Subcutaneous adipose tissue (tissue), 4 donors: ENCODE data around the gene NMNAT3. TPM values are rescaled to one million over a fixed set of nuclear protein-coding genes. Genes with fewer than 3 reads are reported as not detected.

ENCODE experiments used
- total RNA-seq, 4 donors: library from RNA; depleted of rRNA; stranded (reverse); fragments of >200 nt; gene quantifications; one replicate each; pipeline ENCODE4 v1.1.0, GENCODE V29; 2016
- TF ChIP-seq, protein P1 (sequence below): fragments of 450-650 bp; IDR thresholded peaks from one replicate; pipeline ENCODE4 v1.5.1; 2016; ENCODE audit warnings: low read depth, mild to moderate bottlenecking, control low read depth, antibody characterized with exemption, moderate library complexity

Gene NMNAT3
- total RNA-seq, 4 donors from 2014 or later, result 7.8 to 13.4 (median 9.1) TPM

DNA sequence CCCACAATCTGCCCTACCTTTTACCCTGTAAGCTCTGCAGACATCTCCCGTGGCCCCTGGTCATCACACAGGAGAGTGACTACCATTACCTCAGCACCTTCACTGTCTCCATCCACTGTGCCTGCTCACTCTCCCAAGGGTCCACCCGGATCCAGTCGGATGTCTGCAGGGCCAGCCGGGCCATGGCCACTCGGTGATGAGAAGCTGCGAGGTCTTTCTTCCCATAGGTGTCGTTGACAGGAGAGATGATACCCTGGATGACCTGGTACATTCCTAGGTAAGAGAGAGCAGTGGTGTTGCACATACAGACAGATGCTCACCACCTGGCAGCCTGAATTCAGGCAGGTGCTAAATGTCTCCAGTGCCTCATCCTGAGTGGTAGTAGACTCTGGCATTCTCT lies 99.0 kb downstream of the NMNAT3 start:
- TF ChIP-seq, protein P1, sequence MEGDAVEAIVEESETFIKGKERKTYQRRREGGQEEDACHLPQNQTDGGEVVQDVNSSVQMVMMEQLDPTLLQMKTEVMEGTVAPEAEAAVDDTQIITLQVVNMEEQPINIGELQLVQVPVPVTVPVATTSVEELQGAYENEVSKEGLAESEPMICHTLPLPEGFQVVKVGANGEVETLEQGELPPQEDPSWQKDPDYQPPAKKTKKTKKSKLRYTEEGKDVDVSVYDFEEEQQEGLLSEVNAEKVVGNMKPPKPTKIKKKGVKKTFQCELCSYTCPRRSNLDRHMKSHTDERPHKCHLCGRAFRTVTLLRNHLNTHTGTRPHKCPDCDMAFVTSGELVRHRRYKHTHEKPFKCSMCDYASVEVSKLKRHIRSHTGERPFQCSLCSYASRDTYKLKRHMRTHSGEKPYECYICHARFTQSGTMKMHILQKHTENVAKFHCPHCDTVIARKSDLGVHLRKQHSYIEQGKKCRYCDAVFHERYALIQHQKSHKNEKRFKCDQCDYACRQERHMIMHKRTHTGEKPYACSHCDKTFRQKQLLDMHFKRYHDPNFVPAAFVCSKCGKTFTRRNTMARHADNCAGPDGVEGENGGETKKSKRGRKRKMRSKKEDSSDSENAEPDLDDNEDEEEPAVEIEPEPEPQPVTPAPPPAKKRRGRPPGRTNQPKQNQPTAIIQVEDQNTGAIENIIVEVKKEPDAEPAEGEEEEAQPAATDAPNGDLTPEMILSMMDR, result no peak

GRCh38 chr3:139577909-139578308 lies 99.9 kb downstream of the NMNAT3 start:
- TF ChIP-seq, protein P1, result no peak

- TF ChIP-seq, protein P1, result no peak
Measured at GRCh38 chr3:139577346-139577745, 100.4 kb downstream of the NMNAT3 start.

DNA sequence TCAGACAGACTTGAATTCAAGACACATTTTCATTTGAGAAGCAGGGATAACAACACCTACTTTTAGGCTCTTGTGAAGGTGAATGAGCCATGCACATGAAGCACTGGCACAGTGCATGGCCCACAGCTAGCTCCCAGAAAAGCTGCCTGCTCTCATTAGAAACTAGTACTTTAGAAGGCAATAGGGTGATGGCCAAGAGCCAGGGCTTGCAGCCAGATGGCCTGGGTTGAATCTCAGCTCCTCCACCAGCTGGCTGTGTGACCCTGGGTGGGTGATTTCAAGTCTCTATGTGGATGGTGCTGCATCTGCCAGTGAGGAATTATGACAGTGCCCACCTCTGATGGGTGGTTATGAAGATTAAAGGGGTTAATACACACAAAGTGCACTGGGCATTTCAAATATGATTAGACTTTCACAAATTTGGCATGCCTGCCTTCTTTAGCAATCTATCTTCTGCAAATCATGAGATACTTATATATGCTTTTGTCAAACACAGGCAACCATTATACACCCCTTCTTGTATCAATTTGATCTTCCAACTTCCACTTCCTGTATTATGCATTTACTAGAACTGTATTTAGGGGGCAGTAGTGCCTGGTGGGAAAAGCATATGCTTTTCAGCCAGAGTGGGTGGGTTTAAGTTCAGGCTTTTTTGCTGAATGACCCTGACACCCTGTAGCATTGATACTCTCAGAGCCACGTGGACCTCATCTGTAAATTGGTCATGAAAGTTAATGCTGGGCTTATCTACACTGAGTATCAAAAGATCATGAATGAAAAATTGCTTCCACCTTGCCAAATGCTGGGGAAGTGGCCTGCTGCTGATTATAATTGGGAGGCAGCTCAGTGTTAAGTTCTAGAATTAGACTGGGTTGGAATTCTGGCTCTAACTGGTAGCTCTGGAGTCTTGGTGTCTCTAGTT lies 103.5 kb downstream of the NMNAT3 start:
- TF ChIP-seq, protein P1, result no peak

DNA sequence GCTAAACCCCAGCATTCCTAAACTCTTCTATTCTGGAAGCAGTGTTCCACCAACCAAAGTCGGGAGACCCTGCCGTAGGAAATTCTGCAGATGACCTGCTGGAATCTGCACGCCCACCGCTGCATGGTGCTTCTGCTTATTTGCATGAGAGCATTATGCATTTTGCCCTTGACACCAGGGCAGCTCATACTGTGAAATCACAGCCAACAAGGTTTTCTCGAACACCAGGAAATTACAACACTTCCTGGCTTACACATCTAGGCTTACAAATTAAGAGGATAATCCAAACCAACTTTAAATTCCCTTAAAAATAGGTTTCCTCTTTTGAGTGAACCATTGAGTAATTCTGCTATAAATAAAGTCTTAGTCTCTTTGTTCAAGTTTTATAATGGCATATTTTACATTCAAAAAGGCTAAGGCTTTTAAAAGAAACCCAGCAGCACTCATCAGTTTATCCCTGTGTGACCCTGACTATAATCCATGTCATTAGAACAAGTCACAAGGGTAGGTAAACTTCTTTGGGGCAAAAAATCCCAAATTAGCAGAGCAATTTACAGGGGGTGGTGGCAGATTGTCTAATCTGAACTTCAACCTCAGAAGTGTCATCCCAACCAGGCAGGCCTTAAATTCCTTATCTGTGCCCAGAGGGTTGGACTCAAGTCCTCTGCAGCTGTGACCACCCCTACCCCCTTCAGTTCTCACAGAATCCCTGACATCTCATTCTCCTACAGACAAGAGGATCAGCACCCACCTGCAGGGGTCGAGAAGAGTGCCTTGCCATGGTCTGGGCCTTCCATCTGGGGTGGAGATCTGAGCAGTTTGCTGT lies 104.7 kb downstream of the NMNAT3 start:
- TF ChIP-seq, protein P1, result no peak

GRCh38 chr3:139571711-139572110 lies 106.1 kb downstream of the NMNAT3 start:
- TF ChIP-seq, protein P1, result no peak

DNA sequence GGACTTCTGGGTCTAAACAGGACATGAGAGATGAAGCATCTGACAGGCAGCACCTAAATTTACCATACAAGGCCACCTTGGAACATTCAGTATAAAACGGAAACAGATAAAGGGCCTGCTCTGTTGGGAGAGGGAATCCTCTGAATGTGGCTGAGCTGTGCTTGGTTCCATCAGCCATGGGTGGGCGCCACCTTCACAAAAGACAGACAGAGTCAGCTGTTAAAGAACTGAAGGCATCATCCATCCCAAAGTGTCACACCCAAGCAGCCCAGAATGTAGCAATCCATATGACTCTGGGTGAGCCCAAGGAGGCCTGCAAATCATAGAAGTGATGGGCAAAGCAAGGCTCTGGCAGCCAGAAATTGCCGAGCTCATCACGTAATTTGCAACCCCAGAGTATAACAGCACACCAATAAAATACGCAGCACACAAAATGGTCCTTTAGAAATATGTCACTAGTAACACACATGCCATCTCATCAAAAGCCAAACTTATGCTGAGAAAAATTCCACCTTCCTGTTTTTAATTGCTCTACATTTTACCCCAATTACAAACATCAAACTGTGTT lies 113.4 kb downstream of the NMNAT3 start:
- TF ChIP-seq, protein P1, result no peak
